ENCODE measurements around the gene TAF1A.
A peak's percentile ranks its signal among the peaks of the same experiment; 100 is the strongest.
"Not testable (repeated sequence)": the region's sequence is repeated elsewhere in the genome, so short reads cannot be mapped to it uniquely, and the experiment has no call there.

TAF1A gene

DNA sequence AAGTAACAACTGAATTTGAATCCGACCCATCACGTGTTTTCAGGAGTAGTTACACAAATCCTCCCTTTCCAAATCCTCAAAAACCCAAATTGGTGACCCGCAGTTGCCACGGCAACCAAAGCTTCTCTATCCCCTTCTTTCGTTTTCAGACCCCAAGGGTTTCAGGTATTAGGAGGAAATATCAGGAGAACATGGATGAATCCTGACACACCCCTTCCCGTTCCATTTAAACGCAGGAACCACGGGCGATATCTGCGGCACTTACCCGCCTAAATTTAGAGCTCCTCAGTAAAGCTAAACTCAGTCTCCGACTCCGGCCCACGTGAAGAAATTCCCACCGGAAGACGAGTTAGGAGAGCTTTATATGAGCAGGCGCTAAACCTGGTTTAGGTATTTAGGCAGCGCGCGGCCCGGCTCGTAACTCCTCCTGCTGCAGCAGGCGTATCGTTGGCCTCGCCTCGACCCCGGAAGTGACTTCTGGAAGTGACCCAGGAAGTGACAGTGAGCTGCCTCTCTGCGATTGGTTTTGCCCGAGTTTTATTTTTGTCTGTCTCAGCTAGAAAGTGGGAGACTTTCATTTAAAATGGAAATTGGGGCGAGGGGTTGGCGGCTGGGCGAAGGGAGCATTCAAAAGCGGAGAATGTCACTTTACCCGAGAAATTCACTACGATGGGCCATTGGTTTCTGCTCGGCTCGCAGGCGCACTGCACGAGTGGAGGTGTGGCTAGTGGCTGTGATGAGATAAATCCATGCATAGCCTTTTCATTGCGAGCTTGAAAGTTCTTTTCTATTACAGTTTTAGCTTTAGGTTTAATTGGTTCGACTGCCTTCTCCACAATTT, at the start of gene TAF1A:
Gene TAF1A (minus strand): TSS at position 472 of the 841 bp plus-strand sequence.
- peak; percentile 88 for DNase-seq (ENCODE audit: low read depth)

GRCh38 chr1:222634180-222635013, 44.7 kb upstream of the TAF1A start:
- DNase-seq (ENCODE audit: low read depth) = peak; percentile 88

DNA sequence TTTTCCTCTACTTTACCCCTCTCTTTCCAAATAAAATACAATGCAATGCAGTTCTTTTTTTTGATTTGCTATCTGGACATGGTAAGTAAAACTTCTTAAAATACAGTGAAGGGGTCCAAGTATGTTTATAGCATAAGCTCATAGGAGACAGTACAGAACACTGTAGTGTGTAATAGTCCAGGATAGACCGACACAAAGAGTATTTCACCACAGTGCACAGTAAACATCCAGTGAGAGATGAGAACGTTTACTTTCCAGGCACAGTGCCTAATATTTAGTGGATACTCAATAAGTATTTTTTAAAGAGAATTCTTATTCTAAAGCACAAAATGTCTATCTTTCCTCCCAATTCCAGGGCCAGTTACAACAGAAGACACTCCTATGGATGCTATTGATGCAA, 43.0 kb upstream of the TAF1A start:
- no peak for DNase-seq (ENCODE audit: low read depth)

GRCh38 chr1:222631611-222632208, 42.0 kb upstream of the TAF1A start:
- peak; percentile 42 for DNase-seq (ENCODE audit: low read depth)

DNA sequence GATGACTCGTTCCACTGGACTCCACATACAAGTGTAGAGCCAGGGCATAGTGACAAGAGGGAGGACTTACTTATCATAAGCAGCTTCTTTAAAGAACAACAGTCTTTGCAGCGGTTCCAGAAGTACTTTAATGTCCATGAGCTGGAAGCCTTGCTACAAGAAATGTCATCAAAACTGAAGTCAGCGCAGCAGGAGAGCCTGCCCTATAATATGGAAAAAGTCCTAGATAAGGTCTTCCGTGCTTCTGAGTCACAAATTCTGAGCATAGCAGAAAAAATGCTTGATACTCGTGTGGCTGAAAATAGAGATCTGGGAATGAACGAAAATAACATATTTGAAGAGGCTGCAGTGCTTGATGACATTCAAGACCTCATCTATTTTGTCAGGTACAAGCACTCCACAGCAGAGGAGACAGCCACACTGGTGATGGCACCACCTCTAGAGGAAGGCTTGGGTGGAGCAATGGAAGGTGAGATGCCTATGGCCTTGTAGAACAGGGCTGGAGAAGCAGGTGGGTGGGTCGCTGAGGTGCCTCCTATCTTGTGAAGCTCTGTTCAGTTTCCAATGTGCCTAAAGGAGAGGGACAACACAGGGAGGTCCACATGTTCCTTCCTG, 40.3 kb upstream of the TAF1A start:
- DNase-seq (ENCODE audit: low read depth) = peak; percentile 56

GRCh38 chr1:222627232-222627631, 37.5 kb upstream of the TAF1A start:
- peak; percentile 14 for DNase-seq (ENCODE audit: low read depth)

DNA sequence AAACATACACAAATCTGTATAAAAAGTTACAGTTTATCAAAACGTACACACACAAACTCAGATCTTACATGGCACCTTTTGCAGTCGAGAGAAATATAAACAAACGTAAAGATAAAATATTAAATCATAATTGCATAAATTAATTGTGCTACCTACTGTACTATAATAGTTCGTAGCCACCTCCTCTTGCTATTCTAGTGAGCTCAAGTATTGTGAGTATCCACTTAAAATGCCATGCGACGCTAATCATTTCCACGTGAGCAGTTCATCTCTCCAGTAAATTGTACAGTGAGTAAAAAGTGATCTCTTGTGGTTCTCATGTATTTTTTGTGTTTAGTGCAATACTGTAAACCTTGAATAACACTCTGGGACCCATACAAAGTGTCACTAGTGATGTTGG, 34.5 kb upstream of the TAF1A start:
- no peak for DNase-seq (ENCODE audit: low read depth)

GRCh38 chr1:222623458-222623857, 33.7 kb upstream of the TAF1A start:
- DNase-seq (ENCODE audit: low read depth) = no peak

GRCh38 chr1:222622765-222623164, 33.0 kb upstream of the TAF1A start:
- DNase-seq (ENCODE audit: low read depth) = no peak

DNA sequence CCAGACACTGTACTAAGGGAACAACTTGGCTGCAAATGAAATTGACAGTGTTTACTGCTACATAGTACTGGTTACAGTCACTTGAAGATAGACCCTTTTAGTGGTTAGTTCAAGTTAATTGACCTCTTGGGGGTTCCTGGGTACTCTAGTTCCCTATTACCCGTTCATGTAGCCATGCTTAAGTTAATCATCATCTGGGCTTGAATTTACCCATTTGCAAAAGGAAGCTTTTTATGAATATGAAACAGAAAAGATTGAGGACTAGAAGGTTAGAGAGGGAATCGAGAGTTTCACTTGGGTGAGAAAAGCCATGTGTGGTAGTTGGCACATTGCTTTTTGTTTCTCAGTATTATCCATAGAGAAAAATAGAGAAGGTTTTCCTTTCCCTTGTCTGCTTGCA, 30.8 kb upstream of the TAF1A start:
- DNase-seq (ENCODE audit: low read depth) = no peak

GRCh38 chr1:222618880-222619596, 29.3 kb upstream of the TAF1A start:
- DNase-seq (ENCODE audit: low read depth) = peak; percentile 47

DNA sequence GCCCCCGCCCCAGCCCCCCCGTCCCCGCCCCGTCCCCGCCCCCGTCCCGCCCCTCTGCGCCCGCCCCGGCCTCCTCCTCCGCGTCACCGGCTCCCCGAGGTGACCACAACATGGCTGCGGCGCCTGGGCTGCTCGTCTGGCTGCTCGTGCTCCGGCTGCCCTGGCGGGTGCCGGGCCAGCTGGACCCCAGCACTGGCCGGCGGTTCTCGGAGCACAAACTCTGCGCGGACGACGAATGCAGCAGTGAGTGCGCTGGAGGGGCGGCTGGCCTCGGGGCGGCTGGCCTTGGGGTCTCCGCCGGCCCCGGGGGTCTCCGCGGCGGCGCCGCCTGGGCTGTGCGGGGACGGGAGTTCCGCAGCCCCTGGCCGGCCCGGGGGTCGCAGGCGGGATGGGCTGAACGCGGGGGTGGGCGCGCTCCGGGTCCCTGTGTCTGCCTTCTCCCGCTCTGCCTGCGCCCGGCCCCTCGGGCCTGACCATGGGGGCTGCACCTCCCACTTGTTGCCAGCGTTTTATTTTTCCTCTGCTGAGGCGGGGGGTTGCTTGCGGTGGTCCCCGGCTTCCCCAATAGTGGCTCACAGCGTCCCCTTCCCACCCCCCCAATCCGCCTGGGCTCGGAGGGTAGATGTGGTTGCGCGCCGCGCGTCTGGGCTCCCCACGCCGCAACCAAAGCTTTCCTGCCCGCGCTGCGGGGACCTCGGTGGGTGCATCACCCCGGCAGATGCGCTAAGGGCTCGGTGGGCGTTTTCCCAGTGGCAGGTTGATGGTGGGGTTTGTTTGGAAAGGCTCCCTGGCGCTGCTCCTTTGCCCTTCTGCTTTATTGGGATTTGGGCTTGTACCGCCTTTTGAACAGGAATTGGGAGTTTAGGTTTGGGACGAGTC, 28.5 kb upstream of the TAF1A start, which contains the start of gene MIA3:
Gene MIA3 (plus strand): TSS at position 97 of the 879 bp plus-strand sequence. CDS start 14 bp downstream, at position 111.
- peak; percentile 22 for DNase-seq (ENCODE audit: low read depth)

- peak; percentile 99 for DNase-seq (ENCODE audit: low read depth)
Observed at GRCh38 chr1:222617367-222617951, 27.7 kb upstream of the TAF1A start.

DNA sequence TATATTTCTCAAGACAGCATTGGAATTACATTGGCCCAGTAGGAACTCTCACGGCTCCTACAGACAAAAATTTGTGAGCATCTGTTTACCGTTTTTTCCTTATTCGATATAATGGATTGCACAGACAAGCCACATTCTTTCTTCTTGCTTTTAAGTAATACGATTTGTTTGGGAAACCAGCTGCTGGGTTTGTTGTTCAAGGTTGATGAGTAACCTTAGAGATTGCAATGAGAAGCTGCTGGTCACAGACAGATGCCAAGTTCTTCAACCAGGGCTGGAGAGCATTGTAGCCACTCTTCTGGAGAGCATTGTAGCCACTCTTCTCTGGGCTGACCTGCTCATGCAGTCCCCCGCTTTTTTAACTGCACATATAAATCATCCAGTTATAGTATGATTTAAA, 26.8 kb upstream of the TAF1A start:
- peak; percentile 73 for DNase-seq (ENCODE audit: low read depth)

- DNase-seq (ENCODE audit: low read depth) = no peak
Observed at GRCh38 chr1:222613627-222614026, 23.9 kb upstream of the TAF1A start.

- no peak for DNase-seq (ENCODE audit: low read depth)
Observed at GRCh38 chr1:222610728-222611127, 21.0 kb upstream of the TAF1A start.

- not testable (repeated sequence) for DNase-seq (ENCODE audit: low read depth)
Observed at GRCh38 chr1:222609111-222609510, 19.4 kb upstream of the TAF1A start.

- DNase-seq (ENCODE audit: low read depth) = no peak
Observed at GRCh38 chr1:222606757-222607156, 17.0 kb upstream of the TAF1A start.

DNA sequence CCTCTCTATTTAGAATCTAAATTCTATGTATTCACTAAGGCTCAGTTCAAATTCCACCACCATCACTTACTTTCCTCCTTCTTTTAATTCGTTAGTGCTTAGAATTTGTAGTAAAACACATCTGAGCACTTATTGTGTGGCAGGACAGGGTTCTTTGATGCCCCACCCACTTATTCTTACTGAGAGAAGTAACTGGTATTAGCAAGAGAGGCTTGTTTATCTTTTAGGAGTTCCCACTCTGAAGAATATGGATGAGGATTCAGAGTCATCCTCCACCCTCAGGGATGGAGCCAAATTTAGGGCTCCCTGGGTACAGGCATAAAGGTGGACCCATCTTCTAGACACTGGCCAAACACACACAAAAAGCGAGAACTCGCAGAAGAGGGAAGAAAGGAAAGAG, 11.5 kb upstream of the TAF1A start:
- DNase-seq (ENCODE audit: low read depth) = no peak

DNA sequence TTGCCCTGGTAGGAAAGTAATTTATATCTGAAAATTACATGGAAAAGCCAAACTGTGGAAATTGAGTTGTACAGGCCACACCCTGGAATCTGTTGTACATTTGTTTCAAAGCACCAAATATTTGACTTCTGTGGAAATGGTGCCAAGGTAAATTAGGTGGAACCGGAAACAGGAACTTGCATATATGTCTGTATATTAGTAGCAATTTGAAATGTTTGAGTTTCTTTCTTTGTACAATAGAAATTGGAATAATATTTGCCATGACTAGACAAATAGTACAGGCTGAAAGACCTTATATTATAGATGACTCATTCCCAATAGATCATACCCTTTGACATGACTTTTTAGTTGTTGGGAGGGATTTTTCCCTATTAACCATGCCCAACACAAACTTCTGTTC, 10.5 kb upstream of the TAF1A start:
- no peak for DNase-seq (ENCODE audit: low read depth)
